Astrocyte (in vitro differentiated cells and primary cell): ENCODE measurements around the gene ABCF3. TPM values are rescaled to one million over a fixed set of nuclear protein-coding genes. Genes with fewer than 3 reads are reported as not detected.

Experiments
- DNase-seq: peaks from one replicate; pipeline ENCODE4 v3.0.0-alpha.2; 2010; ENCODE audit warnings: low read depth
- FAIRE-seq: peaks from 2 replicates; lab custom pipeline; 2011; peaks lifted over from hg19 to GRCh38; lab: Jason Lieb, UNC
- H2AFZ ChIP-seq: 2 replicates; pipeline ENCODE4 v1.6.0; 2012; ENCODE audit warnings: low read depth, low read length, inconsistent platforms
- H3K27ac ChIP-seq: 2 replicates; pipeline ENCODE4 v1.5.1; 2011; ENCODE audit warnings: low read depth, low read length, inconsistent platforms
- H3K27me3 ChIP-seq: 2 replicates; pipeline ENCODE4 v1.6.0; 2011; ENCODE audit warnings: low read length, inconsistent platforms; ENCODE audit not compliant: insufficient read depth
- H3K36me3 ChIP-seq: 2 replicates; pipeline ENCODE4 v1.5.1; 2011; ENCODE audit warnings: low read length, inconsistent platforms; ENCODE audit not compliant: insufficient read depth
- H3K4me1 ChIP-seq: 2 replicates; pipeline ENCODE4 v1.5.1; 2011; ENCODE audit warnings: low read length, inconsistent platforms; ENCODE audit not compliant: insufficient read depth
- H3K4me2 ChIP-seq: 2 replicates; pipeline ENCODE4 v1.6.0; 2012; ENCODE audit warnings: low read length, inconsistent platforms
- H3K4me3 ChIP-seq: 2 replicates; pipeline ENCODE4 v1.5.1; 2011; ENCODE audit warnings: low read depth, mild to moderate bottlenecking, low read length, inconsistent platforms; ENCODE audit not compliant: insufficient read depth
- H3K79me2 ChIP-seq: 2 replicates; pipeline ENCODE4 v1.6.0; 2012; ENCODE audit warnings: mild to moderate bottlenecking, low read length, inconsistent platforms; ENCODE audit not compliant: insufficient read depth
- H3K9ac ChIP-seq: 2 replicates; pipeline ENCODE4 v1.6.0; 2012; ENCODE audit warnings: mild to moderate bottlenecking, low read length, inconsistent platforms
- H3K9me3 ChIP-seq: 2 replicates; pipeline ENCODE4 v1.5.1; 2012; ENCODE audit warnings: low read depth, mild to moderate bottlenecking, low read length, inconsistent platforms; ENCODE audit not compliant: insufficient read depth
- H4K20me1 ChIP-seq: 2 replicates; pipeline ENCODE4 v1.6.0; 2012; ENCODE audit warnings: low read length, inconsistent platforms; ENCODE audit not compliant: insufficient read depth
- H3K27ac Mint-ChIP-seq: one replicate; pipeline ENCODE4 v1.8.0; 2021; ENCODE audit warnings: mild to moderate bottlenecking, mixed read lengths; ENCODE audit not compliant: unreplicated experiment
- H3K27me3 Mint-ChIP-seq: one replicate; pipeline ENCODE4 v1.8.0; 2021; ENCODE audit warnings: low read depth, mixed read lengths; ENCODE audit not compliant: unreplicated experiment
- H3K36me3 Mint-ChIP-seq: one replicate; pipeline ENCODE4 v1.8.0; 2021; ENCODE audit warnings: low read depth, mixed read lengths; ENCODE audit not compliant: unreplicated experiment
- H3K4me1 Mint-ChIP-seq: one replicate; pipeline ENCODE4 v1.8.0; 2021; ENCODE audit warnings: low read depth, mixed read lengths; ENCODE audit not compliant: unreplicated experiment
- H3K4me3 Mint-ChIP-seq: one replicate; pipeline ENCODE4 v1.8.0; 2021; ENCODE audit warnings: mild to moderate bottlenecking, moderate library complexity, mixed read lengths; ENCODE audit not compliant: unreplicated experiment
- H3K9me3 Mint-ChIP-seq: one replicate; pipeline ENCODE4 v1.8.0; 2021; ENCODE audit warnings: mild to moderate bottlenecking, mixed read lengths; ENCODE audit not compliant: unreplicated experiment
- CTCF ChIP-seq: IDR thresholded peaks from 2 replicates; pipeline ENCODE4 v1.5.1; 2011; ENCODE audit warnings: low read depth, mild to moderate bottlenecking, inconsistent platforms, low read length, moderate library complexity; ENCODE audit not compliant: insufficient read depth
- EZH2 ChIP-seq: IDR thresholded peaks from 2 replicates; pipeline ENCODE4 v1.6.1; 2012; ENCODE audit warnings: mild to moderate bottlenecking, low read length, inconsistent platforms; ENCODE audit not compliant: insufficient read depth
- total RNA-seq: library from RNA; stranded (reverse); gene quantifications from 2 replicates; pipeline ENCODE4 v1.2.1, GENCODE V29; 2021

The ABCF3 gene
- total RNA-seq, 1 donor from 2014 or later, result 70.9 TPM

DNA sequence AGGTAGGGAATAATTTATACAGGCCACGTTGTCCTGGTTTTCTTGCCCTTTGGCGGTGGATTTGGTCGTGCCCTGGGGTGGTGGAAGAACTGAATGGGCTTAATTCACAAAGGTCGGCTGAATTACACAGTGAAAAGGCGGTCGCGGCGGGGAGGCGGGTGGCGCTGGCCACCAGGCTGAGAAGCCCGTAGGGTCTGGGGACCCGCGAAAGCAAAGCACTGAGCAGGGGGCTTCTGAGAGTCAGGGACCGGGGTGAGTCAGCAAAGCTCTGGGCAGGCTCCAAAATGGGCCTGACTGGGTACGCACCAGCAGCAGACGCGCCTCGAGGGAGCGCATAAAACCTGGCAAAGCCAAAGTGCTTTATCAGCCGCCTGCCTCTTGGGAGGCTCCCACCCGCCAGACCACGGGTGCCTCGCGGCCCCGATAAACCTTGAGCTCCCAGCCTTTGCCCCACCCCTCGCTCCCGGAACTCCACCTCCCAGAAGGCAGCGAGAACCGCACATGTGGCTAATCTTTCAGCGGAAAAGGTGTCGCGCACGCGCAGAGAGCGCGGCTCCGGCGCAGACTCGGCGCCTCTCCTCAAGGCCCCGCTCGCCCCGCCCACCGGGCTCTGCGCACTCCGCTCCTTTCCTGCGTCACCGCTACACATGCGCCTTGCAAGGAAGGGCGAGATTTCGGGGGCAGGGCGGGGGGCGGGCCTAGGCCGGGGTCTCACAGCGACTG, 377 bp upstream of the ABCF3 start:
- Histone ChIP-seq H3K9me3 (no peaks in the 10 kb centered on the region), H3K4me1 (peaks cover 18% of the 10 kb centered on the region), H3K9ac (peak overlapping the region; percentile 99), H2AFZ (peak overlapping the region; percentile 77), H3K27ac (peak overlapping the region; percentile 81), H3K27me3 (no peaks in the 10 kb centered on the region), H3K36me3 (peaks cover 50% of the 10 kb centered on the region), H3K79me2 (peaks cover 67% of the 10 kb centered on the region), H3K4me2 (peak overlapping the region; percentile 97), H4K20me1 (peaks cover 75% of the 10 kb centered on the region), H3K4me3 (peak overlapping the region; percentile 100)
- TF ChIP-seq CTCF (no peak), EZH2 (no peak)
- H3K27ac Mint-ChIP-seq, result peak overlapping the region; percentile 97
- H3K9me3 Mint-ChIP-seq, result no peaks in the 10 kb centered on the region
- peak overlapping the region; percentile 98 for H3K4me3 Mint-ChIP-seq
- H3K4me1 Mint-ChIP-seq, result peaks cover 13% of the 10 kb centered on the region
- DNase-seq (peak; percentile 95), FAIRE-seq (no peak)
- H3K27me3 Mint-ChIP-seq, result no peaks in the 10 kb centered on the region
- peaks cover 34% of the 10 kb centered on the region for H3K36me3 Mint-ChIP-seq

- TF ChIP-seq EZH2 (no peak), CTCF (no peak)
- Histone ChIP-seq H3K27me3 (no peaks in the 10 kb centered on the region), H3K9me3 (no peaks in the 10 kb centered on the region), H3K4me3 (peak overlapping the region; percentile 100), H3K9ac (peak overlapping the region; percentile 99), H3K79me2 (peaks cover 55% of the 10 kb centered on the region), H3K36me3 (peaks cover 44% of the 10 kb centered on the region), H3K4me1 (peaks cover 18% of the 10 kb centered on the region), H4K20me1 (peaks cover 67% of the 10 kb centered on the region), H3K27ac (peak overlapping the region; percentile 81), H3K4me2 (peak overlapping the region; percentile 97), H2AFZ (no peak overlapping the region)
- DNase-seq, result no peak
- peaks cover 13% of the 10 kb centered on the region for H3K4me1 Mint-ChIP-seq
- no peaks in the 10 kb centered on the region for H3K9me3 Mint-ChIP-seq
- peak overlapping the region; percentile 97 for H3K27ac Mint-ChIP-seq
- H3K4me3 Mint-ChIP-seq, result peak overlapping the region; percentile 98
- peaks cover 26% of the 10 kb centered on the region for H3K36me3 Mint-ChIP-seq
- H3K27me3 Mint-ChIP-seq, result no peaks in the 10 kb centered on the region
- FAIRE-seq, result no peak
Observed at GRCh38 chr3:184186902-184187207, 856 bp downstream of the ABCF3 start.

DNA sequence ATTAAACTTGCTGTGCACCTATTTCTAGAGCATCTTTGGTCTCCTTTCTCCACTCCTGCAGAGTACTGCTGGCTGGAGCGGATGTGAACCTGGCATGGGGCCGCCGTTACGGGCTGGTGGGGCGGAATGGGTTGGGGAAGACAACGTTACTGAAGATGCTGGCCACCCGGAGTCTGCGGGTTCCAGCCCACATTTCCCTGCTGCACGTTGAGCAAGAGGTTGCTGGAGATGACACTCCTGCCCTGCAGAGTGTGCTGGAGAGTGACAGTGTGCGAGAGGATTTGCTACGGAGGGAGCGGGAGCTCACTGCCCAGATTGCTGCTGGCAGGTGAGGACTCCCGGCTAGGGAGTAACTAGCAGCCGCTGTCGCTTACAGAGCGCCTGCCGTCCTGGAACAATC, 2.1 kb downstream of the ABCF3 start:
- Histone ChIP-seq H3K79me2 (peaks cover 45% of the 10 kb centered on the region), H3K4me1 (peaks cover 18% of the 10 kb centered on the region), H3K27ac (no peak overlapping the region), H3K27me3 (no peaks in the 10 kb centered on the region), H2AFZ (no peak overlapping the region), H4K20me1 (peaks cover 61% of the 10 kb centered on the region), H3K4me2 (peak overlapping the region; percentile 97), H3K36me3 (peaks cover 44% of the 10 kb centered on the region), H3K9ac (no peak overlapping the region), H3K4me3 (no peak overlapping the region), H3K9me3 (no peaks in the 10 kb centered on the region)
- H3K27me3 Mint-ChIP-seq, result no peaks in the 10 kb centered on the region
- H3K4me1 Mint-ChIP-seq, result peaks cover 13% of the 10 kb centered on the region
- H3K9me3 Mint-ChIP-seq, result no peaks in the 10 kb centered on the region
- peak overlapping the region; percentile 72 for H3K27ac Mint-ChIP-seq
- TF ChIP-seq CTCF (no peak), EZH2 (no peak)
- peaks cover 29% of the 10 kb centered on the region for H3K36me3 Mint-ChIP-seq
- DNase-seq (no peak), FAIRE-seq (no peak)
- peak overlapping the region; percentile 98 for H3K4me3 Mint-ChIP-seq
